Measurements from ENCODE around the gene CDK9.

DNA sequence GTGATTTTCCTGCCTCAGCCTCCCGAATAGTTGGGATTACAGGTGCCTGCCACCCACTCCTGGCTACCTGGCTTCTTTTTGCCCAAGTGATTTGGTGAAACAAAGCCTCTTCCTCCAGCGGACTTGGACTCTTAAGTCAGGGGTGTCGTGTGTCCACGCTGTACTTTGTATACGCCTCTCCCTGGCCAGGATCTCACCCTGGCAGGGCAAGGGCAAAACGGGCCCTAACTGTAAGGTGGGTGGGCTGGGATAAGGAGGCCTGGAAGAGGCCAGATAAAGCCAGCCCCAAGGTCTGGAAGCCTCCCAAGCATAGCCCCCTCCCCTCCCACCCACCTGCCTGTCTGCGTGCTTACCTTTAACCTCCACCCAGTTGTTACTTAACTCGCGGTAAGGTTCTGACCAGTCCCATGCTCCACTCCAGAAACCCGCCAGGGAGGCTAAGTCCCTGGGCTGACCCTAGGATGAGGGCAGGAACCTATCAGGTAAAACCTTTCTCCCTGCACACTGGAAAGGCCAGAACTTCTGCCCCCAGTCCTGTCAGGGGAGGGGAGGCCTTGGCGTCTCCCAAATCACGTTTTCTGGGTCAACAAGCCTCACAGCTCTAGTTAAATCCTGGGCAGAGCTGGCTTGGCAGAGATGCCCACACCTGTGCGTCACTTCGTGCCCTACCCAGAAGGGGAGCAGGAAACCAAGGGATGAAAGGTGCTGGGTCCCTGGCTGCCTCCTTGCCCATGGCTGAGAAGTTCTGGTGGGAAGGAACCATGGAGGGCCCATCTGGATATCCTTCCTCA lies 8.4 kb downstream of the CDK9 start:
- TF ChIP-seq, protein P1, sequence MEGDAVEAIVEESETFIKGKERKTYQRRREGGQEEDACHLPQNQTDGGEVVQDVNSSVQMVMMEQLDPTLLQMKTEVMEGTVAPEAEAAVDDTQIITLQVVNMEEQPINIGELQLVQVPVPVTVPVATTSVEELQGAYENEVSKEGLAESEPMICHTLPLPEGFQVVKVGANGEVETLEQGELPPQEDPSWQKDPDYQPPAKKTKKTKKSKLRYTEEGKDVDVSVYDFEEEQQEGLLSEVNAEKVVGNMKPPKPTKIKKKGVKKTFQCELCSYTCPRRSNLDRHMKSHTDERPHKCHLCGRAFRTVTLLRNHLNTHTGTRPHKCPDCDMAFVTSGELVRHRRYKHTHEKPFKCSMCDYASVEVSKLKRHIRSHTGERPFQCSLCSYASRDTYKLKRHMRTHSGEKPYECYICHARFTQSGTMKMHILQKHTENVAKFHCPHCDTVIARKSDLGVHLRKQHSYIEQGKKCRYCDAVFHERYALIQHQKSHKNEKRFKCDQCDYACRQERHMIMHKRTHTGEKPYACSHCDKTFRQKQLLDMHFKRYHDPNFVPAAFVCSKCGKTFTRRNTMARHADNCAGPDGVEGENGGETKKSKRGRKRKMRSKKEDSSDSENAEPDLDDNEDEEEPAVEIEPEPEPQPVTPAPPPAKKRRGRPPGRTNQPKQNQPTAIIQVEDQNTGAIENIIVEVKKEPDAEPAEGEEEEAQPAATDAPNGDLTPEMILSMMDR (IDR thresholded peaks at IDR 0.05): no peak
- TF ChIP-seq POLR2A (IDR thresholded peaks at IDR 0.05): no peak
